ENCODE data around the gene WHAMM. TPM values are rescaled to one million over a fixed set of nuclear protein-coding genes. Genes with fewer than 3 reads are reported as not detected.
"Not testable (repeated sequence)": the region's sequence is repeated elsewhere in the genome, so short reads cannot be mapped to it uniquely, and the experiment has no call there.

The WHAMM gene
- total RNA-seq, 1 donor from 2014 or later, result 4.9 TPM

GRCh38 chr15:82856397-82857170 is 47.2 kb downstream of the WHAMM start:
- FAIRE-seq, result no peak
- no peak for DNase-seq (ENCODE audit: low spot score in 2 of 2)

DNA sequence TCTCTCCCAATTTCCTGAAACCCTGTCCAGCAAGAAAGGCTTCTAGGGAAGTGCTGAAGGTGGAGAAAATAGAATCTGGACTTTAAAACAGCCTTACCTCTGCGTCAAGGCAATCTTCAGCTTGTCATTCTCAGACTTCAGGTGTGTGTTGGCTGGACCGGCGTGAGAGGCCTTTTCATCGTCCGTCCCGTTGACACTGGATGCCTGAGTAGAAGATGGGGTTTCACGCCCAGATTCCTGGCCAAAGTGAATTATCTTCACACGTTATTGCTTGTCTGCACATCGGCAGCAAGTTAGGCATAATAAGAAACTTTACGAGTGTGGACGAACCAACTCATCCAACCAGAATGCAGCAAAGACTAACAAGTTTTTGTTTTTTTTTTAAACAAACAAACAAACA is 49.5 kb downstream of the WHAMM start:
- no peak for FAIRE-seq
- DNase-seq (ENCODE audit: low spot score in 2 of 2), result no peak

- DNase-seq (ENCODE audit: low spot score in 2 of 2) (no peak), FAIRE-seq (no peak)
These were observed 53.5 kb downstream of the WHAMM start for GRCh38 chr15:82862886-82863285.

- DNase-seq (ENCODE audit: low spot score in 2 of 2) (no peak), FAIRE-seq (no peak)
These were observed 55.5 kb downstream of the WHAMM start for GRCh38 chr15:82864967-82865366.

- not testable (repeated sequence) for DNase-seq (ENCODE audit: low spot score in 2 of 2); FAIRE-seq
These were observed 56.2 kb downstream of the WHAMM start for GRCh38 chr15:82865581-82865980.

- not testable (repeated sequence) for FAIRE-seq; DNase-seq (ENCODE audit: low spot score in 2 of 2)
These were observed 56.6 kb downstream of the WHAMM start for GRCh38 chr15:82865981-82866380.

- DNase-seq (ENCODE audit: low spot score in 2 of 2) (no peak), FAIRE-seq (no peak)
These were observed 61.4 kb downstream of the WHAMM start for GRCh38 chr15:82870727-82871320.

DNA sequence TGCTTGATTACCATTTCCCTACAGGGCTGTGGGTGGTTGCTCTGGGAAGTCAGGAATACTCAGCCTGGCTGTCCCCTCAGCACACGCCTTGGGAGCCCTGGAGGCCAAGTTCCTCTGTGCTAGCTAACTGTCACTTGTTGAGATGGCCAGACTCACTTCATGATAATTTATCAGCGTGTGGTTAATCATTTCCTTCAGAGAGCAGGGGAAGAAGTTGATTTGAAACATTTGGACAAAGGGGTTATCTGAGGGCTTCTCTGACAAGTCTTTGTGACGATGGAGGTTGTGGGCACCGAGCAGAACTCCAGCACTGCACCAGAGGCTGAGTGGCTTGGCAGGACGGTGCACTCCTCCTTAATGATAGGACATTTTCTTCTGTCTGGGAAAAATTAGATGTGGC is 61.9 kb downstream of the WHAMM start:
- DNase-seq (ENCODE audit: low spot score in 2 of 2) (no peak), FAIRE-seq (no peak)

- DNase-seq (ENCODE audit: low spot score in 2 of 2), result no peak
- FAIRE-seq, result no peak
These were observed 62.5 kb downstream of the WHAMM start for GRCh38 chr15:82871832-82872484.

DNA sequence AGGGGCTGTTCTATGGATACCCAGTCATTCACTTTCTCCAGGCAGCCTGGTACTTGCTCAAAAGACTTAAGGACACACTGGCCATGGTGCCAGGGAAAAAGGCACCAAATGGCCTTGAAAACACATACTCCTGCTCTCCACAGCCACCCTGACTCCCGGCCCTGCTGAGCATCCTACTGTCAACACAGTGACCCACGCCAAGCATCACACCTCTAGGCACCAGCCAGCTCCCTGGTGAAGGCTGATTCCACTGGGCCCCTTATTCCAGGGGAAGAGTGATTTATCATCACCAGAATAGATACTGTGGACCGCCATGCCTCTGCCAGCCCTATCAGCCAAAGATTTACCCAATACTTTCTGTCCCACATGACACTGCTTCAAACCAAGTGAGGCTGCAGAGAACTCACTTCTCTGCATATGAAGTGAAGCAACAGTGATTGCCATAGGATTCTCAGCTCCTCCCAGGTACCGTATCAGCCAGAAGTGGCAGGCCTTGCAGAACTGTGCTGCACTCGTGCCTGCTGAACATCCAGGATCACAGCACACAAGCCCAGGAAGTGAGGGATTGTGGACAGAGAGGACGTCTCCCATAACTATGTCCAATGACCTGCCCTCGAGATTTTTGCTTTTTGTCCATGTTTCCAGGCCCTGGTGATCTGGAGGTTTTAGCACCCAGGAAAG is 63.7 kb downstream of the WHAMM start:
- no peak for FAIRE-seq
- no peak for DNase-seq (ENCODE audit: low spot score in 2 of 2)

- FAIRE-seq (no peak), DNase-seq (ENCODE audit: low spot score in 2 of 2) (no peak)
These were observed 64.8 kb downstream of the WHAMM start for GRCh38 chr15:82874267-82874666.

DNA sequence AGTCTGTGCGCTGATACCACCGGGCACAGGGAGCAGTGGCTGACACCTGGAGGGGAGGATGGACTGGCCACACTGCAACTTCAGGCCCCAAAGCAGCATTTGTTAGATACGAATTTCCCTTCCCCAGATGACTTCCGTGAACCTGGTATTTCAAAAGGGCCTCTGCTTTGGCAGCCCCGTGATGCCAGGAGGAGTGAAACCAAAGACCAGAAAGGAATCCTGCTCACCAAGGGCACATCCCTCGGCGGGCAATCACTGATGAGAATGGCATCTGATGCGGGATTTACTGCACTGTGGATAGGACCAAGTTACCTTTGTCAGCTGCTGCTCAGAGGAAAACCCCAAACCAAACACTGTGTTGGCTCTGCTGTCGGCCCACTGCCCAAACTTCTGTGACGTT is 65.5 kb downstream of the WHAMM start:
- FAIRE-seq (no peak), DNase-seq (ENCODE audit: low spot score in 2 of 2) (no peak)

GRCh38 chr15:82875411-82876003 is 66.1 kb downstream of the WHAMM start:
- FAIRE-seq, result no peak
- no peak for DNase-seq (ENCODE audit: low spot score in 2 of 2)

- FAIRE-seq, result no peak
- DNase-seq (ENCODE audit: low spot score in 2 of 2), result no peak
These were observed 68.4 kb downstream of the WHAMM start for GRCh38 chr15:82877825-82878224.

GRCh38 chr15:82878325-82878724 is 68.9 kb downstream of the WHAMM start:
- DNase-seq (ENCODE audit: low spot score in 2 of 2), result no peak

GRCh38 chr15:82880704-82881103 is 71.3 kb downstream of the WHAMM start:
- DNase-seq (ENCODE audit: low spot score in 2 of 2), result no peak
- no peak for FAIRE-seq

More at GRCh38 chr15:82878325-82878724, 68.9 kb downstream of the WHAMM start:
- FAIRE-seq, result no peak

- DNase-seq (ENCODE audit: low spot score in 2 of 2) (no peak), FAIRE-seq (no peak)
These were observed 72.3 kb downstream of the WHAMM start for GRCh38 chr15:82881747-82882146.

GRCh38 chr15:82882273-82882928 is 73.0 kb downstream of the WHAMM start:
- FAIRE-seq (no peak), DNase-seq (ENCODE audit: low spot score in 2 of 2) (no peak)

Measured in frontal cortex (tissue), 4 donors.